ENCODE data around the gene AIFM3.
"Not testable (repeated sequence)": the region's sequence is repeated elsewhere in the genome, so short reads cannot be mapped to it uniquely, and the experiment has no call there.

AIFM3 gene

GRCh38 chr22:20966883-20967696 lies at the start of gene AIFM3:
TSS of gene AIFM3 (plus strand) at chr22:20967255. CDS start at chr22:20967945, 690 bp downstream.
- in situ Hi-C loops (cut with MboI; ENCODE audit: low pct_unique_long_range_greater_than_20kb, low sequenced_read_pairs), result no loop called here
- DNase-seq, result no peak

GRCh38 chr22:20918663-20919218 lies 48.3 kb upstream of the AIFM3 start:
- DNase-seq, result no peak
- in situ Hi-C loops (cut with MboI; ENCODE audit: low pct_unique_long_range_greater_than_20kb, low sequenced_read_pairs), result no loop called here

GRCh38 chr22:20919718-20920117 lies 47.3 kb upstream of the AIFM3 start:
- in situ Hi-C loops (cut with MboI; ENCODE audit: low pct_unique_long_range_greater_than_20kb, low sequenced_read_pairs), result no loop called here
- no peak for DNase-seq

- in situ Hi-C loops (cut with MboI; ENCODE audit: low pct_unique_long_range_greater_than_20kb, low sequenced_read_pairs), result no loop called here
- DNase-seq, result no peak
Observed at GRCh38 chr22:20920881-20921203, 46.2 kb upstream of the AIFM3 start.

GRCh38 chr22:20922141-20922751 lies 44.8 kb upstream of the AIFM3 start:
- in situ Hi-C loops (cut with MboI; ENCODE audit: low pct_unique_long_range_greater_than_20kb, low sequenced_read_pairs), result no loop called here
- no peak for DNase-seq

GRCh38 chr22:20926243-20926642 lies 40.8 kb upstream of the AIFM3 start:
- no peak for DNase-seq
- in situ Hi-C loops (cut with MboI; ENCODE audit: low pct_unique_long_range_greater_than_20kb, low sequenced_read_pairs), result no loop called here

- DNase-seq, result no peak
- in situ Hi-C loops (cut with MboI; ENCODE audit: low pct_unique_long_range_greater_than_20kb, low sequenced_read_pairs), result no loop called here
Observed at GRCh38 chr22:20927940-20928572, 39.0 kb upstream of the AIFM3 start.

GRCh38 chr22:20928573-20928967 lies 38.5 kb upstream of the AIFM3 start:
- no peak for DNase-seq
- in situ Hi-C loops (cut with MboI; ENCODE audit: low pct_unique_long_range_greater_than_20kb, low sequenced_read_pairs), result no loop called here

- in situ Hi-C loops (cut with MboI; ENCODE audit: low pct_unique_long_range_greater_than_20kb, low sequenced_read_pairs), result no loop called here
- no peak for DNase-seq
Observed at GRCh38 chr22:20930004-20930403, 37.1 kb upstream of the AIFM3 start.

- in situ Hi-C loops (cut with MboI; ENCODE audit: low pct_unique_long_range_greater_than_20kb, low sequenced_read_pairs); DNase-seq: not testable (repeated sequence)
Observed at GRCh38 chr22:20930435-20930834, 36.6 kb upstream of the AIFM3 start.

- in situ Hi-C loops (cut with MboI; ENCODE audit: low pct_unique_long_range_greater_than_20kb, low sequenced_read_pairs), result no loop called here
- no peak for DNase-seq
Observed at GRCh38 chr22:20931126-20931654, 35.9 kb upstream of the AIFM3 start.

- in situ Hi-C loops (cut with MboI; ENCODE audit: low pct_unique_long_range_greater_than_20kb, low sequenced_read_pairs), result no loop called here
- no peak for DNase-seq
Observed at GRCh38 chr22:20933910-20934309, 33.1 kb upstream of the AIFM3 start.

GRCh38 chr22:20935049-20935448 lies 32.0 kb upstream of the AIFM3 start:
- DNase-seq; in situ Hi-C loops (cut with MboI; ENCODE audit: low pct_unique_long_range_greater_than_20kb, low sequenced_read_pairs): not testable (repeated sequence)

GRCh38 chr22:20935780-20936539 lies 31.1 kb upstream of the AIFM3 start:
- DNase-seq, result not testable (repeated sequence)

GRCh38 chr22:20937031-20937793 lies 29.8 kb upstream of the AIFM3 start:
- in situ Hi-C loops (cut with MboI; ENCODE audit: low pct_unique_long_range_greater_than_20kb, low sequenced_read_pairs), result no loop called here

More at GRCh38 chr22:20935780-20936539, 31.1 kb upstream of the AIFM3 start:
- in situ Hi-C loops (cut with MboI; ENCODE audit: low pct_unique_long_range_greater_than_20kb, low sequenced_read_pairs), result not testable (repeated sequence)

GRCh38 chr22:20937794-20938671 lies 29.0 kb upstream of the AIFM3 start:
- in situ Hi-C loops (cut with MboI; ENCODE audit: low pct_unique_long_range_greater_than_20kb, low sequenced_read_pairs), result no loop called here
- no peak for DNase-seq

More at GRCh38 chr22:20937031-20937793, 29.8 kb upstream of the AIFM3 start:
- DNase-seq, result no peak

- DNase-seq; in situ Hi-C loops (cut with MboI; ENCODE audit: low pct_unique_long_range_greater_than_20kb, low sequenced_read_pairs): not testable (repeated sequence)
Observed at GRCh38 chr22:20939457-20940185, 27.4 kb upstream of the AIFM3 start.

All from KBM-7 (cell line).